Endothelial cell of hepatic sinusoid (primary cell): ENCODE results near the gene PPP1CC.
"Not testable (repeated sequence)": the region's sequence is repeated elsewhere in the genome, so short reads cannot be mapped to it uniquely, and the experiment has no call there.

Experiments used
- in situ Hi-C: cut with HindIII; loops from 2 replicates; pipeline ENCODE4 v1.10.0; 2017; ENCODE audit warnings: low sequenced_read_pairs

Gene PPP1CC

DNA sequence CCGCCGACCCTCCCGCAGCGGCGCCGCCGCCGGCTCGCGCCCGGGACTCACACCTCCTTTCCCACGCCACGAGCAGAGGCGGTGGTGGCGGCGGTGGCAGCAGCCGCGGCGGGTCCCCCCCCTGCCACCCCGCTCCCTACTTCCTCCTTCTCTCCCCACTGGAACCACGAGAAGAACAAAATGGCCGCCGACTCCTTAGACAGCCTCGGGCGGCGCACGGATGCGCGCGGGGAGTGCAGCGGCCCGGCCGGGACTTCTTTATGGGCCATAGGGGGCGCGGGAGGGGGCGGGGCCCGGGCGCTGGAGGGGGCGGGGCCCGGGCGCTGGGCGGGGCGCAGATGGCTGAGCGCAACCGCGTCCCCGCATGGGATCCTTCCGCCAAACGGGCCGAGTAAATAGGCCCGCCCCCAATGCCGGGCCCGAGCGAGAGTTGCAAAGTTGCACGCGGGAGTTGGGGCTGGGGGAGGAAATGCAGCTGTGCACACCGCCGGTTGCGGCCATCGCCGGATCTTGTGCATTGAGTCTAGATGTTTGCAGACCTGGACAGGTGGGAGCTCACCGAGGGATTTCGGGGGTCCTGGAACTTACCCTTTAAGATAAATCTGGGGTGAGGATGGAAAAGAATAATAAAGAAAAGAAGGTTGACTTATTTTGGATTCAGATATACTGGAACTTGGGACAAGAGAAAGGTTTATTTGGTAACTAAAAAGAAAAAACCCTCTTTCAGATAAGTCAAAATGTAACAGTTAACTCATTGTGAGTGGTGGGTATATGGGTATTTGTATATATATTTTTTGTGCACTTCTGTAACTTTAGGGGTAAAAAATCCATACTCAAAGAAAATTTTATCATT is at the start of gene PPP1CC:
TSS of gene PPP1CC (minus strand) at position 174 of the 853 bp plus-strand sequence. CDS start 184 bp downstream, outside the sequence.
- in situ Hi-C loops: no loop called here

- in situ Hi-C loops: no loop called here
Observed at GRCh38 chr12:110791589-110791988, 48.9 kb upstream of the PPP1CC start.

- in situ Hi-C loops: no loop called here
Observed at GRCh38 chr12:110790301-110790700, 47.6 kb upstream of the PPP1CC start.

- in situ Hi-C loops: no loop called here
Observed at GRCh38 chr12:110786012-110786411, 43.3 kb upstream of the PPP1CC start.

DNA sequence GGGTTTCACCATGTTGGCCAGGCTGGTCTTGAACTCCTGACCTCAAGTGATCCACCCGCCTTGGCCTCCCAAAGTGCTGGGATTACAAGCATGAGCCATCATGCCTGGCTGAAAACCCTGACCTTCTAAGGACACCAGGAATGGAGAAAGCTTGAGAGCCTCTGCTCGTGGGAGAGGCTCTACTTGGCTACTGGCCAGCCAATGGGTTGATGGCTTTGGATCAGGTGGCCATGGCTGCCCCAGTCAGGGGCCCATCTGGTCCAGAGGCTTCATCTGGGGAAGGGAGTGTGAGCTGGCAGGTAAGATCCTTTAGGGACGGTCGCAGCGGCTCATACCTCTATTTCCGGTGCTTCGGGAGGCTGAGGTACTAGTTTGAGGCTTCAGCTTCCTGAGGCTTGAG is 42.5 kb upstream of the PPP1CC start:
- in situ Hi-C loops: no loop called here

- in situ Hi-C loops: no loop called here
Observed at GRCh38 chr12:110782922-110783321, 40.2 kb upstream of the PPP1CC start.

GRCh38 chr12:110782094-110782493 is 39.4 kb upstream of the PPP1CC start:
- in situ Hi-C loops: no loop called here

DNA sequence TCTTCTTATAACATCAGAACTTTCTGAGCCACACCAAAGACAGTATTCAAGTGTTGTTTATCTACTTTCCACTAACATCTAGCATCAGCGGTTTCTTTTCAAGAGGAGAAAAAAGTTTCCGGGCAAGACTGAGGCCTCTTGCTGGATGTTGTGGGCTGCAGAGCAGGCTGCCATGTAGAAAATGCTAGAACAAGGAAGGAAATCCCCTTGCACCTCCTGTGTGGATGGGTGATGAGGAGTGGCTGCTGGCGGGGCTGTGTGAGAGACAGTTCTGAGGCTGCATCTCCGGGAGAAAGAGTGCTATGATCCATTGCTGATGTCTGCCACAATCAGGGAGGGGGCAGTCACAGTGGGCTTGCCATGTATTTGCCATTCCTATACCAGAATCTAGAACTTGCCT is 37.8 kb upstream of the PPP1CC start:
- in situ Hi-C loops: no loop called here

GRCh38 chr12:110778833-110779577 is 36.3 kb upstream of the PPP1CC start:
- in situ Hi-C loops: no loop called here

- in situ Hi-C loops: no loop called here
Observed at GRCh38 chr12:110776410-110776809, 33.7 kb upstream of the PPP1CC start.

DNA sequence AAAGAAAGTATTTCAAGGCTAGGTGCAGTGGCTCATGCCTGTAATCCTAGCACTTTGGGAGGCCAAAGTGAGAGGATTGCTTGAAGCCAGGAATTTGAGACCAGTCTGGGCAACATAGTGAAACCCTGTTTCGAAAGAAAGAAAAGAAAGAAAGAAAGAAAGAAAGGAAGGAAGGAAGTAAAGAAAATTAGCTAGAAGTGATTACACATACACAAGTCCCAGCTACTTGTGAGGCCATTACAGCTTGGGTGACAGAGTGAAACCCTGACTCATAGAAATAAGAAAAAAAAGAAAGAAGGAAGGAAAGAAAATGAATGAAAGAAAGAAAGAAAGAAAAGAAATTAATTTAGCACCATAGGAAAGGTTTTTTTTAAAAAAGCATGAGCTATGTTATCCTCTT is 33.3 kb upstream of the PPP1CC start:
- in situ Hi-C loops: no loop called here

- in situ Hi-C loops: loop anchor here (5.0 kb wide), 1 partner anchor 47 kb away; no protein-coding TSS in a partner anchor
Observed at GRCh38 chr12:110774824-110775223, 32.1 kb upstream of the PPP1CC start.

DNA sequence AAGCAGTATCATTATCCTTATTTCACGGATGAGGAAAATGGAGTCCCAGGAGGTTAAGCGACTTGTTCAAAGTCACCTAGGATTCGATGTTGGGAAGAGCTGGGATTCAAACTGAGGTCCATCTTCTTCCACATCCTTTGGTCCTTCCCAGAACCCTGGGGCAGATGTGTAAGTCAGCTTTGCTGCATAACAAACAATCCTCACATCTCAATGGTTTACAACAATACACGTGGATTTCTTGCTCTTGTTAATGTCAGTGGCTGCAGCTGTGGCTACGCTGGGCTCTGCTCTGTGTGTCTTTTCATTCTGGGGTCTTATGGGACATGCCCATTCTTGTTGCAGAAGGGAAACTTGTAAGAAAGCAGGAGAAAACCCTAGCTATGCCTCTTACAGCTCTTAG is 26.3 kb upstream of the PPP1CC start:
- in situ Hi-C loops: no loop called here

- in situ Hi-C loops: no loop called here
Observed at GRCh38 chr12:110767863-110768262, 25.2 kb upstream of the PPP1CC start.

GRCh38 chr12:110766311-110767154 is 23.8 kb upstream of the PPP1CC start:
- in situ Hi-C loops: no loop called here

GRCh38 chr12:110765572-110765971 is 22.9 kb upstream of the PPP1CC start:
- in situ Hi-C loops: not testable (repeated sequence)

DNA sequence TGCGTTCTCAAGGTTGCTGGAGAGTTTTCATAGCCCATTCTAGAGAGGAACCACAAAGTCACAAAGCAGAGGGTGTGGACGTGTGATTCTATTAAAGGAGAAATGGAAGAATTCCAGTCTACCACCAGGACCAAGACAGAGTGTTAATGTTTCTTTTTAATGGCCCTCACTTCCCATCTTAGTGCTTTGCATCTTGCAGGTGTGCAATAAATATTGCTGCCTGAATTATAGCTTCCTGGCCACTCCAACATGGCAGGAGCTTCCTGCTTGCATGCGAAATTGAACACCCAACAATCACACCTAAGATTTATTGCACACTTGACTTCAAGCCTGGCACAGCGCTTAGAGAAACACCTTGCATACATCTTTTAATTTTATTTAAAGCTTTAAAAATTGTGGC is 22.4 kb upstream of the PPP1CC start:
- in situ Hi-C loops: no loop called here

DNA sequence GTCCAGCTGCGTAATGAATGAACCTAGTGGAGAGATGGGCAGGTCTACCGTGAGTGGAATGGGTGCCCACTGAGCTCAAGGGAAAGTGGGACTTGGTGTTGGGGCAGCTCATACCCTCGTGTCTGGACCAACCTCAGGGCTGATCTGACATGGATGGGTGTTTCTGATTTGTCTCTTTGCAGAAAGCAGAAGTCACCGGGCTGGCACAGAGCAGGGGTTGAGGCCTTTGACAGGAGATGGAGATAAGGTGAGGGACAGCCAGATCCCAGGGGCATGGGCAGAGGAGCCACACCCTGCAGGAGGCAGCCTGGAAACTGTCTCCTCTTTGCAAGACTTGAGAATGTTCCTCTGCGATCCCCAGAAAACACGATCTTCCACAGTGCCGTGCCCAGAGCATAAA is 20.9 kb upstream of the PPP1CC start:
- in situ Hi-C loops: no loop called here

DNA sequence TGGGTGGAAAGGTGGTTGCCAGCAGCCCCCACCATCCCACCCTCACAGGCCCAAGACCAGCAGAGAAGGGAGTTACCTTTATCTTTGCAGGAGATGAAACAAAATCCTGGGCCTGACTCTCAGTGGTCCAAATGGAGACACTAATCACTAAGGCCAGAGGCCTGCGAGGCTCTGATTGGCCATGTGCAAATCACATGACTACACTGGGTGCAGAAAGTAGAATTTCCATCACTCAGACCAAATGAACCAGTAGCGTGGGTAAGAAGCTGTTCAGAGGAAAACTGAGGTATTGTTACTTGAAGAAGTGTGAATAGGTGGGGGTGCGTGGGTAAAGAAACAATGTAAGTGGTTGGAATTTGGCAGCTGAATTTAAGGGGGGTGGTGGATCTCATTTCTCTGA is 20.2 kb upstream of the PPP1CC start:
- in situ Hi-C loops: no loop called here

- in situ Hi-C loops: no loop called here
Observed at GRCh38 chr12:110760204-110760609, 17.5 kb upstream of the PPP1CC start.

GRCh38 chr12:110758922-110759321 is 16.2 kb upstream of the PPP1CC start:
- in situ Hi-C loops: loop anchor here (5.0 kb wide), 1 partner anchor 43 kb away; no protein-coding TSS in a partner anchor
